Ovary (tissue), 9 donors: Measurements from ENCODE around the gene OR6Q1. TPM values are rescaled to one million over a fixed set of nuclear protein-coding genes. Genes with fewer than 3 reads are reported as not detected.

Source experiments
- DNase-seq, 5 donors: peaks; one replicate each; pipeline ENCODE4 v3.0.0-alpha.2; 2019 to 2020
- H3K27ac ChIP-seq, 2 donors: fragments of 200-600 bp; one replicate each; pipeline versions ENCODE4 v1.5.1 to v1.8.0; 2019 to 2022
- H3K27me3 ChIP-seq: fragments of 200-600 bp; one replicate; pipeline ENCODE4 v1.8.0; 2022
- H3K36me3 ChIP-seq: fragments of 200-600 bp; sonication (generic); one replicate; pipeline ENCODE4 v1.5.1; 2019
- H3K4me1 ChIP-seq: one replicate; pipeline ENCODE4 v1.8.1; 2013; ENCODE audit warnings: mild to moderate bottlenecking, moderate library complexity; ENCODE audit not compliant: insufficient read depth
- H3K4me3 ChIP-seq: fragments of 200-600 bp; sonication (generic); one replicate; pipeline ENCODE4 v1.5.1; 2017
- H3K9me3 ChIP-seq, 2 donors: fragments of 200-600 bp in 1 of 2; sonication (generic) in 1 of 2; one replicate each; pipeline versions ENCODE4 v1.5.1 to v1.8.1; 2013 to 2019; ENCODE audit warnings: mild to moderate bottlenecking in 1 of 2, moderate library complexity in 1 of 2
- EP300 ChIP-seq: sonication (generic); formaldehyde crosslinking; IDR thresholded peaks from one replicate; pipeline ENCODE4 v1.6.1; 2017; ENCODE audit warnings: antibody characterized with exemption
- POLR2A ChIP-seq: fragments of 450-650 bp; IDR thresholded peaks from one replicate; pipeline ENCODE4 v1.6.1; 2017; ENCODE audit warnings: antibody characterized with exemption, mild to moderate bottlenecking, moderate library complexity
- WGBS, 3 donors: extraction: QIAGEN DNeasy Blood & Tissue Kit in 1 of 3; methylation state at CpG; one replicate each; pipeline versions ENCODE4 v1.1.5 to v1.1.7; 2013 to 2017; 5-methylcytosine and 5-hydroxymethylcytosine counted together
- intact Hi-C, 4 donors: fragments of 100-400 bp; cut with DNase I; formaldehyde crosslinking; loops; one replicate each; pipeline versions ENCODE4 v1.11.0 to v1.15.1; 2022 to 2023
- polyA plus RNA-seq, 2 donors: library from polyadenylated mRNA; stranded (reverse); fragments of 200-250 nt in 1 of 2; fragments of 350-450 nt in 1 of 2; fragmentation: Illumina TruSeq in 1 of 2; extraction: RNeasy Lipid Tissue Mini Kit (QIAGEN cat#74804) in 1 of 2; gene quantifications; one replicate each; pipeline ENCODE4 v1.2.3, GENCODE V29; 2013 to 2014
- small RNA-seq: library from RNA; depleted of rRNA; stranded (forward); fragments of <200 nt; gene quantifications from one replicate; pipeline ENCODE3, GENCODE V24; 2016
- total RNA-seq, 7 donors: library from RNA; depleted of rRNA in 2 of 7; stranded (reverse); fragments of >200 nt in 2 of 7; fragmentation: NEBNext Ultra II Directional in 3 of 7; extraction: Animal tissue kit (Norgen Biotek cat#: 25700) in 3 of 7; gene quantifications; one replicate each; pipeline versions ENCODE4 v1.1.0 to v1.2.4, GENCODE V29; 2016 to 2023
- TF ChIP-seq, protein P1 (sequence below), 3 donors: fragments of 450-650 bp in 2 of 3; fragments of 200-600 bp in 1 of 3; IDR thresholded peaks; one replicate each; pipeline versions ENCODE4 v1.5.1 to v1.8.0; 2016 to 2022; ENCODE audit warnings: antibody characterized with exemption in 3 of 3, mild to moderate bottlenecking in 1 of 3
- donor health status: DM: no; HTN: no; CAD: no; lungs with moderate emphysema.
- donor health status: DM: no; HTN: no; CAD: no.
- donor health status: Bipolar disorder and iron deficiency.
- donor health status: DM: yes; HTN: yes; CAD: no.
- donor health status: DM: no; HTN: no; CAD: no.
- donor health status: DM: yes; HTN: yes; CAD: no.

The OR6Q1 gene
- total and polyA plus RNA-seq, 9 donors: not detected

DNA sequence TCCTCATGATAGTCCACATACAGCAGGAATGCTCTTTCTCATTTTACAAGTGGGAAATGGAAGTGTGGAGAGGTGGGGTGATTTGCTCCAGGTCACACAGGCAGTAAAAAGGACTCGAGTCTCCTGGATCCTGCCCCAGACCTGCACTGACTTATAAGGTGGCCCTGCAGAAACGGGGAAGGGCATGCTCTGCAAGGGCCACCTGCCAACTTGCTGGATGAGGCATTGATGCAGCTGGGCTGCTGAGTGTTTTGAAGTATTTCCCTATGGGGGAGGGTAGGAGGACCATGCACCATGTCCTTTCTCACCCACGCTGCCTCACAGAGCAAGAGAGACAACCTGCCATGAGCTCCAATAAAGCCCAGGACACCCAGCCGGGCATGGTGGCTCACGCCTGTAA is 36.9 kb downstream of the OR6Q1 start:
- Histone ChIP-seq H3K4me1 (no peaks in the 10 kb centered on the region), H3K9me3 (no peaks in the 10 kb centered on the region), H3K27ac (no peak overlapping the region), H3K4me3 (no peak overlapping the region), H3K27me3 (no peaks in the 10 kb centered on the region), H3K36me3 (no peaks in the 10 kb centered on the region)
- intact Hi-C loops: no loop called here
- no peak for DNase-seq
- WGBS, 3 donors: 58 to 79% (median 73%) methylated on average over 5 of the region's 5 CpGs
- no peak for TF ChIP-seq EP300
- TF ChIP-seq, protein P1, sequence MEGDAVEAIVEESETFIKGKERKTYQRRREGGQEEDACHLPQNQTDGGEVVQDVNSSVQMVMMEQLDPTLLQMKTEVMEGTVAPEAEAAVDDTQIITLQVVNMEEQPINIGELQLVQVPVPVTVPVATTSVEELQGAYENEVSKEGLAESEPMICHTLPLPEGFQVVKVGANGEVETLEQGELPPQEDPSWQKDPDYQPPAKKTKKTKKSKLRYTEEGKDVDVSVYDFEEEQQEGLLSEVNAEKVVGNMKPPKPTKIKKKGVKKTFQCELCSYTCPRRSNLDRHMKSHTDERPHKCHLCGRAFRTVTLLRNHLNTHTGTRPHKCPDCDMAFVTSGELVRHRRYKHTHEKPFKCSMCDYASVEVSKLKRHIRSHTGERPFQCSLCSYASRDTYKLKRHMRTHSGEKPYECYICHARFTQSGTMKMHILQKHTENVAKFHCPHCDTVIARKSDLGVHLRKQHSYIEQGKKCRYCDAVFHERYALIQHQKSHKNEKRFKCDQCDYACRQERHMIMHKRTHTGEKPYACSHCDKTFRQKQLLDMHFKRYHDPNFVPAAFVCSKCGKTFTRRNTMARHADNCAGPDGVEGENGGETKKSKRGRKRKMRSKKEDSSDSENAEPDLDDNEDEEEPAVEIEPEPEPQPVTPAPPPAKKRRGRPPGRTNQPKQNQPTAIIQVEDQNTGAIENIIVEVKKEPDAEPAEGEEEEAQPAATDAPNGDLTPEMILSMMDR (IDR thresholded peaks at IDR 0.05): no peak
- TF ChIP-seq POLR2A: no peak

DNA sequence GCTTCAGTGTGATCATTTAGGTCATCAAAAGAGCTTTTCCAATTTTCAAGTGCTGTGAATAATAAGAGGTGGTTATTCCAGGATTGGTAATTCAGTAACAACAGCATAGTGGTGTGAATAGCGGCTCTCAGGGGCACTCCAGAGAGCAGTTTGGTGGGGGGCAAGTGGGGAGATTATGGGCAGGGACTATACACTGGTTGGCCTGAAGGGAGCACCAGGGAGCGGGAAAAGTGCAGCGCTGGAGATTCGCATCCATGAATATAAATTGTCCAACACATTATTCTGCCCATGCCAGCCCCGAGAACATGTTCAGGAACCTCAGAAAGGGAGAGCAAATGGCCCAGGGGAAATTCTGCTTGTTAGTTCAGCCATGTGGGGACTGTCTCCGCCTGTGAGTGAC is 37.9 kb downstream of the OR6Q1 start:
- no peaks in the 10 kb centered on the region for H3K36me3 ChIP-seq
- intact Hi-C loops: no loop called here
- no peak for DNase-seq

DNA sequence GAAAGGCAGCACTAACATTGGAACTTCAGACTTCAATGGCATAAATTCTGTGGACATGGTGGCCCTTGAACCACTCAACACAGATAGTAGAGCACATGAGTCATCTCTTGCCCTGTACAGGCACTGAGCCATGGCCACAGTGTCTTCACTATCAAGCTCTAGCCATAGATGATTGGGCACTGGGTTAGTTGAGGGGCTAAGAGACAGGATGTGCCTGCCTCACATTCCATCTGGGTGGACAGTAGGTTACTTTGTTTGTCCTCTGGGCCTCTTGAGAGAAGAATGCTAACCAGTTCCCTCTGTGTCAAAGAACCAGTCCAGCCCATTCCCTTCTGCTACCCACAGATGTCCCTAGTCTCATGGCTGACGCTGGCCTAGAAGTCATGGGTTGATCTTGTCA is 39.8 kb downstream of the OR6Q1 start:
- no peaks in the 10 kb centered on the region for H3K36me3 ChIP-seq
- H3K27ac ChIP-seq: no peak overlapping the region
- no peaks in the 10 kb centered on the region for H3K4me1 ChIP-seq
- 76 to 88% (median 84%) methylated on average over 1 of the region's 1 CpG for WGBS, 3 donors
- intact Hi-C loops: no loop called here
- TF ChIP-seq EP300: no peak
- TF ChIP-seq, protein P1 (IDR thresholded peaks at IDR 0.05): no peak
- no peak for TF ChIP-seq POLR2A
- no peaks in the 10 kb centered on the region for H3K27me3 ChIP-seq
- no peak overlapping the region for H3K4me3 ChIP-seq
- H3K9me3 ChIP-seq: no peaks in the 10 kb centered on the region
- no peak for DNase-seq

More for the DNA sequence above, 37.9 kb downstream of the OR6Q1 start:
- no peak overlapping the region for H3K27ac ChIP-seq
- no peaks in the 10 kb centered on the region for H3K4me1 ChIP-seq
- 79 to 91% (median 80%) methylated on average over 6 of the region's 6 CpGs for WGBS, 3 donors
- TF ChIP-seq, protein P1 (IDR thresholded peaks at IDR 0.05): no peak
- TF ChIP-seq EP300 (no peak), POLR2A (no peak)
- H3K4me3 ChIP-seq: no peak overlapping the region
- no peaks in the 10 kb centered on the region for H3K27me3 ChIP-seq
- no peaks in the 10 kb centered on the region for H3K9me3 ChIP-seq

DNA sequence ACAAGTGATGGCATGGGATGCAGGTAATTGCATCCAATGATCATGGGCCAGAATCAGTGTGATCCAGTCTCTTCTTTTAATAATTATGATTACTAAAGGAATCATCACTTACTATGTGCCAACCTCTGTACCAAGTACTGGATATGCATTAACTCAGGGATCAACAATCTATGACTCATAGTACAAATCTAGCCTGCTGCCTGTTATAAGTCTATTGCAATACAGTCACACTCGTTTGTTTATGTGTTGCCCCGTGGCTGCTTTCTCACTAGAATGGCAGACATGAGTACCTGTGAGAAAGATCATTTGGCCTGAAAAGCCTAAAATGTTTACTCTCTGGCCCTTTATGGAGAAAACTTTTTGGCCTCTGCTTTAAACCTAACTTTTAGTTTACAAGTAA is 45.0 kb downstream of the OR6Q1 start:
- H3K4me3 ChIP-seq: no peak overlapping the region
- WGBS, 3 donors: 25 to 45% (median 31%) methylated on average over 2 of the region's 2 CpGs
- intact Hi-C loops: no loop called here

More for the DNA sequence above, 45.0 kb downstream of the OR6Q1 start:
- H3K9me3 ChIP-seq: no peaks in the 10 kb centered on the region
- no peak for TF ChIP-seq POLR2A
- TF ChIP-seq, protein P1 (IDR thresholded peaks at IDR 0.05): no peak
- no peak for TF ChIP-seq EP300
- DNase-seq: no peak
- no peak overlapping the region for H3K27ac ChIP-seq
- H3K36me3 ChIP-seq: no peaks in the 10 kb centered on the region
- H3K27me3 ChIP-seq: no peaks in the 10 kb centered on the region
- H3K4me1 ChIP-seq: no peaks in the 10 kb centered on the region

Small RNA genes within 50 kb of the gene (small RNA-seq; reads per million reads assigned to genes)
- not detected for gene RNU6-899P

Other genes starting within 250 kb of the OR6Q1 start
- gene OR9Q1, start 7.1 kb upstream of the OR6Q1 start, total RNA-seq: not detected
- not detected for gene OR9Q1, start 7.1 kb upstream of the OR6Q1 start, polyA plus RNA-seq
- not detected for gene OR9I1, start 94.6 kb downstream of the OR6Q1 start, total RNA-seq
- not detected for gene OR9I1, start 94.6 kb downstream of the OR6Q1 start, polyA plus RNA-seq
- gene OR9Q2, start 158.1 kb downstream of the OR6Q1 start, total RNA-seq: not detected
- not detected for gene OR9Q2, start 158.1 kb downstream of the OR6Q1 start, polyA plus RNA-seq
- gene OR1S2, start 173.2 kb downstream of the OR6Q1 start, total RNA-seq: not detected
- not detected for gene OR1S2, start 173.2 kb downstream of the OR6Q1 start, polyA plus RNA-seq
- gene OR1S1, start 181.8 kb downstream of the OR6Q1 start, total RNA-seq: not detected
- gene OR1S1, start 181.8 kb downstream of the OR6Q1 start, polyA plus RNA-seq: not detected
- not detected for gene OR10Q1, start 198.0 kb downstream of the OR6Q1 start, total RNA-seq
- not detected for gene OR10Q1, start 198.0 kb downstream of the OR6Q1 start, polyA plus RNA-seq
- gene OR10W1, start 237.3 kb downstream of the OR6Q1 start, total RNA-seq: not detected
- not detected for gene OR10W1, start 237.3 kb downstream of the OR6Q1 start, polyA plus RNA-seq